Colonic mucosa (tissue), 4 donors: ENCODE measurements around the gene MAVS. TPM values are rescaled to one million over a fixed set of nuclear protein-coding genes. Genes with fewer than 3 reads are reported as not detected.
"Not testable (repeated sequence)": the region's sequence is repeated elsewhere in the genome, so short reads cannot be mapped to it uniquely, and the experiment has no call there.

Experiments used
- DNase-seq: peaks from one replicate; pipeline ENCODE4 v3.0.0-alpha.2; 2020
- H3K27ac ChIP-seq: fragments of 200-600 bp; one replicate; pipeline ENCODE4 v1.8.0; 2021
- H3K27me3 ChIP-seq: fragments of 200-600 bp; one replicate; pipeline ENCODE4 v1.8.0; 2021
- H3K36me3 ChIP-seq: fragments of 200-600 bp; one replicate; pipeline ENCODE4 v1.8.0; 2021
- H3K4me1 ChIP-seq: fragments of 200-600 bp; one replicate; pipeline ENCODE4 v1.8.0; 2021; ENCODE audit warnings: mild to moderate bottlenecking
- H3K4me3 ChIP-seq: fragments of 200-600 bp; one replicate; pipeline ENCODE4 v1.8.0; 2021
- H3K9ac ChIP-seq, 2 donors: one replicate each; pipeline ENCODE4 v1.7.0; 2013; ENCODE audit warnings: control low read depth in 2 of 2, low read depth in 2 of 2, low read length in 2 of 2
- H3K9me3 ChIP-seq: fragments of 200-600 bp; one replicate; pipeline ENCODE4 v1.8.0; 2021
- intact Hi-C: fragments of 100-400 bp; cut with DNase I; formaldehyde crosslinking; loops from one replicate; pipeline ENCODE4 v1.14.1; 2022
- total RNA-seq, 2 donors: library from RNA; stranded (reverse); fragmentation: NEBNext Ultra II Directional in 1 of 2; extraction: Animal tissue kit (Norgen Biotek cat#: 25700) in 1 of 2; gene quantifications; one replicate each; pipeline ENCODE4 v1.2.1, GENCODE V29; 2021
- TF ChIP-seq, protein P1 (sequence below): fragments of 200-600 bp; IDR thresholded peaks from one replicate; pipeline ENCODE4 v1.8.0; 2022; ENCODE audit warnings: antibody characterized with exemption, mild to moderate bottlenecking
- donor health status: healthy.
- donor health status: DM: no; HTN: no; CAD: no.
- donor health status: DM: no; HTN: no; CAD: no.

The MAVS gene
- total RNA-seq, 2 donors from 2014 or later, result 46.2 to 70.7 TPM

DNA sequence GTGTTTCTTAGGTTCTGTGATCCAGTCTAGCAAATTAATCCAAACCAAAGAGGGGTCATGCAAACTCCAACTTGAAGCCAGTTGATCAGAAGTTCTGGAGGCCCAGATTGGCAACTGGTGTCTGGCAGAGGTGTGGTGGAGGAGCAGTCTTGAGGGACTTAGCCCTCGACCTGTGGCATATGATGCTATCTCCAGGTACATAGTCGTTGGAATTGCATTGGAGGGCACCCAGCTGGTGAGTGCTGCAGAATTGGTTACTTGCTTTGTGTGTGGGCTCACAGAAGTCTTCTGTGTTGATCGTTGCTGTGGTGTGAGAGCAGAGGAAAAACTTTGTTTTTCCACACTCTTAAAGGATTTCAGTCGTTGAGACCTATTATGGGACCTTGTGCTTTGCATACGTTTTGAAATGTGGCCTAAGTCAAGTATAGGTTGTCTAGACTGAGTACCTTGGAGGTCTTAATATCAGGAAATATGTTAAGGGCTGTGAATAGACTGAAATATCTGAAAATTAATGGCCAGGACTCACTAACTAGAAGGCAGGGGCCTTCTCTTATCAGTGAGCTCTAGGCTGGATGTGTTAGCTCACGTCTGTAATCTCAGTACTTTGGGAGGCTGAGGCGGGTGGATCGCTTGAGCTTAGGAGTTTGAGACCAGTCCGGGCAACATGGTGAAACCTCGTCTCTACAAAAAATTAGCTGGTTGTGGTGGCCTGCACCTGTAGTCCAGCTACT, 50.4 kb downstream of the MAVS start:
- H3K27ac ChIP-seq, result no peak overlapping the region
- no peaks in the 10 kb centered on the region for H3K4me1 ChIP-seq
- intact Hi-C loops, result no loop called here

DNA sequence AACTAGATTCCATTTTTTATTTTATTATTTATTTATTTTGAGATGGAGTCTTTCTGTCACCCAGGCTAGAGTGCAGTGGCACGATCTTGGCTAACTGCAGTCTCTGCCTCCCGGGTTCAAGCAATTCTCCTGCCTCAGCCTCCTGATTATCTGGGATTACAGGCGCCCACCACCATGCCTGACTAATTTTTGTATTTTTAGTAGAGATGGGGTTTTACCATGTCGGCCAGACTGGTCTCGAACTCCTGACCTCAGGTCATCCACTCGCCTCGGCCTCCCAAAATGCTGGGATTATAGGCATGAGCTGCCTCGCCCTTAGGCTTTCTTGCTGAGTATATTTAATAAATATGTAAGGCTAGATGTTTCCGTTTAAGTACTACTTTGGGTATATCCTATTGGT, 51.5 kb downstream of the MAVS start:
- H3K4me1 ChIP-seq, H3K9ac ChIP-seq, H3K27me3 ChIP-seq, H3K9me3 ChIP-seq, H3K36me3 ChIP-seq, H3K27ac ChIP-seq, DNase-seq, intact Hi-C loops, H3K4me3 ChIP-seq: not testable (repeated sequence)

More for the DNA sequence above, 50.4 kb downstream of the MAVS start:
- Histone ChIP-seq H3K36me3 (no peaks in the 10 kb centered on the region), H3K27me3 (no peaks in the 10 kb centered on the region), H3K4me3 (no peak overlapping the region), H3K9me3 (no peaks in the 10 kb centered on the region), H3K9ac (no peak overlapping the region)
- TF ChIP-seq, protein P1, sequence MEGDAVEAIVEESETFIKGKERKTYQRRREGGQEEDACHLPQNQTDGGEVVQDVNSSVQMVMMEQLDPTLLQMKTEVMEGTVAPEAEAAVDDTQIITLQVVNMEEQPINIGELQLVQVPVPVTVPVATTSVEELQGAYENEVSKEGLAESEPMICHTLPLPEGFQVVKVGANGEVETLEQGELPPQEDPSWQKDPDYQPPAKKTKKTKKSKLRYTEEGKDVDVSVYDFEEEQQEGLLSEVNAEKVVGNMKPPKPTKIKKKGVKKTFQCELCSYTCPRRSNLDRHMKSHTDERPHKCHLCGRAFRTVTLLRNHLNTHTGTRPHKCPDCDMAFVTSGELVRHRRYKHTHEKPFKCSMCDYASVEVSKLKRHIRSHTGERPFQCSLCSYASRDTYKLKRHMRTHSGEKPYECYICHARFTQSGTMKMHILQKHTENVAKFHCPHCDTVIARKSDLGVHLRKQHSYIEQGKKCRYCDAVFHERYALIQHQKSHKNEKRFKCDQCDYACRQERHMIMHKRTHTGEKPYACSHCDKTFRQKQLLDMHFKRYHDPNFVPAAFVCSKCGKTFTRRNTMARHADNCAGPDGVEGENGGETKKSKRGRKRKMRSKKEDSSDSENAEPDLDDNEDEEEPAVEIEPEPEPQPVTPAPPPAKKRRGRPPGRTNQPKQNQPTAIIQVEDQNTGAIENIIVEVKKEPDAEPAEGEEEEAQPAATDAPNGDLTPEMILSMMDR, result no peak
- DNase-seq, result no peak

DNA sequence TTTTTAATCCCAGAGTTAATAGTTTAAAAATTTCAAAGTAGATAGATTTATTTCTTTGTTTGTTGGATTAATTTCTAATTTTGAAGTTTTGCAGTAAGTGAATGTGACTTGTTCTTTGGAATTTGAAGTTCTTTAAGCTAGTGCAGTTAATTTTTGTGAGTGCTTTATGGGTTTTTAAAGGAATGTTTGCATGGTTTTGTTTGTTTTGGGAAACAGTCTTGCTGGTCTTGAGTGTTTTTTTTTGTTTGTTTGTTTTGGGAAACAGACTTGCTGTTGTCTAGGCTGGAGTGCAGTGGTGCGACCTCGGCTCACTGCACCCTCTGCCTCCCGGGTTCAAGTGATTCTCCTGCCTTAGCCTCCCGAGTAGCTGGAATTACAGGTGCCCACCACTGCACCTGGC, 52.0 kb downstream of the MAVS start:
- H3K4me1 ChIP-seq, result no peaks in the 10 kb centered on the region
- TF ChIP-seq, protein P1, result no peak
- H3K9ac ChIP-seq, result no peak overlapping the region
- intact Hi-C loops, result no loop called here
- H3K36me3 ChIP-seq, result no peaks in the 10 kb centered on the region
- H3K9me3 ChIP-seq, result no peaks in the 10 kb centered on the region
- no peak for DNase-seq
- no peak overlapping the region for H3K4me3 ChIP-seq
- no peaks in the 10 kb centered on the region for H3K27me3 ChIP-seq
- H3K27ac ChIP-seq, result no peak overlapping the region

DNA sequence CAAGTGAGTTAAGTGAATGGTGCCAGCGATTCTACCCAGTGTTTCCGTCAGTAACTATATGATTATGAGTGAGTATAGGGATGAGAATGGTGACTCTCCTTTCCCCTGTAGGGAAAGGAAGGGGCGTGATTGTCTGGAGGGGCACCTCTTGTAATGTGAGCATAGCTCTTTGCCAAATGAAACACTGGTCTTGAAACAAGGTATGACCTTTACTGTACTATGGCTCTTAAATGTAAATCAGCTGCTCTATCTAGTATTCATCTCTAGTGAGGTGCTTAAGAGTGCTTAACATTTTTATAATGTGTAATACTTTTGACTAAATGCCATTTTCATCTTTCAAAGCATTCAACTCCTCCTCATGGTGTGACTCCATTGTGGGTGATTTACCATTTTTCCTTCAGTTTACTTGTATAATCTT, 53.6 kb downstream of the MAVS start:
- Histone ChIP-seq H3K36me3 (no peaks in the 10 kb centered on the region), H3K27ac (no peak overlapping the region), H3K9ac (no peak overlapping the region), H3K9me3 (no peaks in the 10 kb centered on the region), H3K4me3 (no peak overlapping the region), H3K27me3 (no peaks in the 10 kb centered on the region), H3K4me1 (no peaks in the 10 kb centered on the region)
- no peak for DNase-seq
- intact Hi-C loops, result no loop called here
- TF ChIP-seq, protein P1, result no peak

DNA sequence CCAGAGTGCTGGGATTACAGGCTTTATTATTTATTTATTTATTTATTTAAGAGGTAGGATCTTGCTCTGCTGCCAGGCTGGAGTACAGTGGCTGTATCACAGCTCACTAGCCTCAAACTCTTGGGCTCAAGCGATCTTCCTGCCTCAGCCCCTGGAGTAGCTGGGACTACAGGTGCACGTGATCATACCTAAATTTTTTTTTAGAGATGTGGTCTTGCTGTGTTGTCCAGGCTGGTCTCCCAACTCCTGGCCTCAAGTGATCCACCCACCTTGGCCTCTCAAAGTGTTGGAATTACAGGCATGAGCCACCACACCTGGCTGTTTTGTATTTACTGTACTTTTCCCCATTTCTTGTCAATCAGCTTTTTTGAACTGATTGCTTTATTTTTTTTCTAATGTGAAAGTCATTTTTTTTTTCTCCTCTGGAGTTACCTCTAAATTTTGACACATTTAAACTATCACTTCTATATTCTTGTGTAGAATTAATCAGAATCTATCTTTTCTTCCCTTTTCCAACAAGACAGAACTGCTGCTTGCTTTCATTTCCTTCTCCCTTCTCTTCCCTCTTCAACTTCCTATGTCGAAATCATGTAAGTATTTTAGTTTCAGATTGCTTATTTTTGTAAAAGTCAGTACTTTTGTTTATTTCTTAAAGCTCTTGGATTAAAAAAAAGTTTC, 54.5 kb downstream of the MAVS start:
- Histone ChIP-seq H3K4me1 (no peaks in the 10 kb centered on the region), H3K27ac (no peak overlapping the region), H3K36me3 (no peaks in the 10 kb centered on the region), H3K9ac (no peak overlapping the region), H3K27me3 (no peaks in the 10 kb centered on the region), H3K4me3 (no peak overlapping the region), H3K9me3 (no peaks in the 10 kb centered on the region)
- TF ChIP-seq, protein P1, result no peak
- intact Hi-C loops, result no loop called here
- DNase-seq, result no peak
